WTC11 (cell line): Measurements from ENCODE around the gene NGDN. TPM values are rescaled to one million over a fixed set of nuclear protein-coding genes. Genes with fewer than 3 reads are reported as not detected.

Experiments used
- ATAC-seq: fragments of 200-7000 bp; cut with Tn5 transposase; 2 replicates; pipeline ENCODE4 v1.10.0; 2021; ENCODE audit warnings: mild to moderate bottlenecking, moderate library complexity
- CTCF ChIA-PET: fragments of 300-600 bp; sonication (Branson Sonifier 250); formaldehyde crosslinking; loops from one replicate; lab custom pipeline; 2021; ENCODE audit warnings: antibody characterized with exemption; lab: Charles Lee
- POLR2A ChIA-PET: fragments of 350-600 bp; sonication (Branson Sonifier 250); formaldehyde crosslinking; loops from one replicate; lab custom pipeline; 2021; ENCODE audit warnings: antibody characterized with exemption; lab: Charles Lee
- DNase-seq: peaks from one replicate; pipeline ENCODE4 v3.0.0; 2021; ENCODE audit warnings: low spot score
- H3K27ac Mint-ChIP-seq: 2 replicates; pipeline ENCODE4 v1.8.0; 2021; ENCODE audit warnings: mixed read lengths
- H3K27me3 Mint-ChIP-seq: 2 replicates; pipeline ENCODE4 v1.8.0; 2021; ENCODE audit warnings: low read depth, mild to moderate bottlenecking, moderate library complexity, mixed read lengths
- H3K36me3 Mint-ChIP-seq: 2 replicates; pipeline ENCODE4 v1.8.0; 2021; ENCODE audit warnings: mixed read lengths
- H3K4me1 Mint-ChIP-seq: 2 replicates; pipeline ENCODE4 v1.8.0; 2022; ENCODE audit warnings: mixed read lengths
- H3K4me3 Mint-ChIP-seq: 2 replicates; pipeline ENCODE4 v1.8.0; 2021; ENCODE audit warnings: mild to moderate bottlenecking, moderate library complexity, mixed read lengths
- H3K9me3 Mint-ChIP-seq: 2 replicates; pipeline ENCODE4 v1.8.0; 2021; ENCODE audit warnings: mixed read lengths
- ATF1 ChIP-seq: sonication (generic); formaldehyde crosslinking; IDR thresholded peaks from 2 replicates; pipeline ENCODE4 v1.8.1; 2023; ENCODE audit warnings: mild to moderate bottlenecking, moderate library complexity, missing genetic modification reagents
- CBFB ChIP-seq: sonication (generic); formaldehyde crosslinking; IDR thresholded peaks from 2 replicates; pipeline ENCODE4 v1.8.1; 2022; ENCODE audit warnings: mild to moderate bottlenecking, low read depth, missing genetic modification reagents
- CREB1 ChIP-seq: sonication (generic); formaldehyde crosslinking; IDR thresholded peaks from 2 replicates; pipeline ENCODE4 v1.8.0; 2023; ENCODE audit warnings: mild to moderate bottlenecking, missing genetic modification reagents
- EMX1 ChIP-seq: fragments of 250-450 bp; sonication (Bioruptor Pico); IDR thresholded peaks from 2 replicates; pipeline ENCODE4 v1.8.0; 2021; ENCODE audit warnings: mild to moderate bottlenecking
- MXD4 ChIP-seq: fragments of 250-450 bp; sonication (Bioruptor Pico); IDR thresholded peaks from 2 replicates; pipeline ENCODE4 v1.8.0; 2021; ENCODE audit warnings: mild to moderate bottlenecking, moderate library complexity, borderline replicate concordance
- NFE2L1 ChIP-seq: sonication (generic); formaldehyde crosslinking; IDR thresholded peaks from 2 replicates; pipeline ENCODE4 v1.8.1; 2023; ENCODE audit warnings: missing genetic modification reagents
- OVOL2 ChIP-seq: fragments of 250-450 bp; sonication (Bioruptor Pico); IDR thresholded peaks from 2 replicates; pipeline ENCODE4 v1.9.0; 2021; ENCODE audit warnings: mild to moderate bottlenecking, borderline replicate concordance
- SMAD4 ChIP-seq: sonication (generic); formaldehyde crosslinking; IDR thresholded peaks from 2 replicates; pipeline ENCODE4 v1.8.0; 2022; ENCODE audit warnings: mild to moderate bottlenecking, missing genetic modification reagents
- SP1 ChIP-seq: sonication (generic); formaldehyde crosslinking; conservative IDR thresholded peaks from 2 replicates; pipeline ENCODE4 v1.8.1; 2022; ENCODE audit warnings: missing genetic modification reagents
- ZNF138 ChIP-seq: sonication (generic); formaldehyde crosslinking; conservative IDR thresholded peaks from 2 replicates; pipeline ENCODE4 v1.8.1; 2022; ENCODE audit warnings: mild to moderate bottlenecking, moderate library complexity, missing genetic modification reagents
- ZNF219 ChIP-seq: sonication (generic); formaldehyde crosslinking; IDR thresholded peaks from 2 replicates; pipeline ENCODE4 v1.8.0; 2023; ENCODE audit warnings: missing genetic modification reagents, mild to moderate bottlenecking, borderline replicate concordance
- ZNF263 ChIP-seq: sonication (generic); formaldehyde crosslinking; IDR thresholded peaks from 2 replicates; pipeline ENCODE4 v1.8.1; 2022; ENCODE audit warnings: low read depth, mild to moderate bottlenecking, moderate library complexity, missing genetic modification reagents
- ZNF416 ChIP-seq: fragments of 250-450 bp; sonication (Bioruptor Pico); IDR thresholded peaks from 2 replicates; pipeline ENCODE4 v1.9.0; 2021; ENCODE audit warnings: mild to moderate bottlenecking, inconsistent platforms
- total RNA-seq: library from RNA; stranded (reverse); gene quantifications from 3 replicates; pipeline ENCODE4 v1.2.3, GENCODE V29; 2021
- TF ChIP-seq, protein P1 (sequence below): fragments of 200-600 bp; IDR thresholded peaks from 2 replicates; pipeline ENCODE4 v1.8.0; 2022; ENCODE audit warnings: antibody characterized with exemption
- TF ChIP-seq, protein P2 (sequence below): sonication (generic); formaldehyde crosslinking; IDR thresholded peaks from 2 replicates; pipeline ENCODE4 v1.8.0; 2023; ENCODE audit warnings: missing genetic modification reagents
- TF ChIP-seq, protein P3 (sequence below): fragments of 250-450 bp; sonication (Bioruptor Pico); IDR thresholded peaks from 2 replicates; pipeline ENCODE4 v1.9.0; 2021; ENCODE audit warnings: mild to moderate bottlenecking
- TF ChIP-seq, protein P4 (sequence below): sonication (generic); formaldehyde crosslinking; IDR thresholded peaks from 2 replicates; pipeline ENCODE4 v1.8.0; 2023; ENCODE audit warnings: missing genetic modification reagents, mild to moderate bottlenecking, borderline replicate concordance

NGDN gene
- total RNA-seq, 1 experiment from 2014 or later, result 45.5 TPM

DNA sequence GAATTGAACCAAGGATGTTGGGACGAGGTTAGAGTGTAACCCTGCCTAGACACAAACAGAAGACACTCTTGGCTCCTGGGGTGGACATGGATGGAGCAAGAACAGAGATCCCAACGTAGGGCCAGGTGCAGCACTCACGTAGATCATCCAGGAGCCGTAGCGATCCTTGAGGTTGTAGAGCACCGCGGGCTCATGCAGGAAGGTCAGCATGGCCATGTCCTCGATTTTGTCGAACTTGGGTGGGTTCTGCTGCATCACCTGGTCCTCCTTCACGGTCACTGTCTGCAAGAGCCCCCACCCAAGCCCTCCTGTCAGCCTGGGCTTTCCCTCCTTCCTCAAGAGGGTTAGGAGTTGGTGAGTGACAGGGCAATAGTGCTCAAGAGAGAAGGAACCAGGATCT is 36.6 kb upstream of the NGDN start:
- Mint-ChIP-seq H3K4me1 (peaks cover 5% of the 10 kb centered on the region), H3K4me3 (no peak overlapping the region), H3K36me3 (no peaks in the 10 kb centered on the region), H3K27me3 (peaks cover 36% of the 10 kb centered on the region), H3K9me3 (no peaks in the 10 kb centered on the region), H3K27ac (no peak overlapping the region)
- CTCF ChIA-PET, result interaction anchor here (1.2 to 1.3 kb wide), 3 partner anchors 10 to 53 kb away, joined by 7 to 19 read pairs (median 9); no protein-coding TSS in a partner anchor
- POLR2A ChIA-PET, result no interaction called here
- DNase-seq (no peak), ATAC-seq (no peak)
- TF ChIP-seq MXD4 (CRISPR knock-in tag) (no peak), ZNF219 (no peak), CBFB (CRISPR knock-in tag) (no peak), ZNF263 (CRISPR knock-in tag) (no peak), SMAD4 (no peak), ZNF138 (CRISPR knock-in tag) (no peak), ZNF416 (CRISPR knock-in tag) (no peak), NFE2L1 (no peak), EMX1 (no peak), ATF1 (no peak)
- TF ChIP-seq, protein P1, sequence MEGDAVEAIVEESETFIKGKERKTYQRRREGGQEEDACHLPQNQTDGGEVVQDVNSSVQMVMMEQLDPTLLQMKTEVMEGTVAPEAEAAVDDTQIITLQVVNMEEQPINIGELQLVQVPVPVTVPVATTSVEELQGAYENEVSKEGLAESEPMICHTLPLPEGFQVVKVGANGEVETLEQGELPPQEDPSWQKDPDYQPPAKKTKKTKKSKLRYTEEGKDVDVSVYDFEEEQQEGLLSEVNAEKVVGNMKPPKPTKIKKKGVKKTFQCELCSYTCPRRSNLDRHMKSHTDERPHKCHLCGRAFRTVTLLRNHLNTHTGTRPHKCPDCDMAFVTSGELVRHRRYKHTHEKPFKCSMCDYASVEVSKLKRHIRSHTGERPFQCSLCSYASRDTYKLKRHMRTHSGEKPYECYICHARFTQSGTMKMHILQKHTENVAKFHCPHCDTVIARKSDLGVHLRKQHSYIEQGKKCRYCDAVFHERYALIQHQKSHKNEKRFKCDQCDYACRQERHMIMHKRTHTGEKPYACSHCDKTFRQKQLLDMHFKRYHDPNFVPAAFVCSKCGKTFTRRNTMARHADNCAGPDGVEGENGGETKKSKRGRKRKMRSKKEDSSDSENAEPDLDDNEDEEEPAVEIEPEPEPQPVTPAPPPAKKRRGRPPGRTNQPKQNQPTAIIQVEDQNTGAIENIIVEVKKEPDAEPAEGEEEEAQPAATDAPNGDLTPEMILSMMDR, result no peak
- TF ChIP-seq, protein P2, sequence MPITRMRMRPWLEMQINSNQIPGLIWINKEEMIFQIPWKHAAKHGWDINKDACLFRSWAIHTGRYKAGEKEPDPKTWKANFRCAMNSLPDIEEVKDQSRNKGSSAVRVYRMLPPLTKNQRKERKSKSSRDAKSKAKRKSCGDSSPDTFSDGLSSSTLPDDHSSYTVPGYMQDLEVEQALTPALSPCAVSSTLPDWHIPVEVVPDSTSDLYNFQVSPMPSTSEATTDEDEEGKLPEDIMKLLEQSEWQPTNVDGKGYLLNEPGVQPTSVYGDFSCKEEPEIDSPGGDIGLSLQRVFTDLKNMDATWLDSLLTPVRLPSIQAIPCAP (CRISPR knock-in tag), result no peak

DNA sequence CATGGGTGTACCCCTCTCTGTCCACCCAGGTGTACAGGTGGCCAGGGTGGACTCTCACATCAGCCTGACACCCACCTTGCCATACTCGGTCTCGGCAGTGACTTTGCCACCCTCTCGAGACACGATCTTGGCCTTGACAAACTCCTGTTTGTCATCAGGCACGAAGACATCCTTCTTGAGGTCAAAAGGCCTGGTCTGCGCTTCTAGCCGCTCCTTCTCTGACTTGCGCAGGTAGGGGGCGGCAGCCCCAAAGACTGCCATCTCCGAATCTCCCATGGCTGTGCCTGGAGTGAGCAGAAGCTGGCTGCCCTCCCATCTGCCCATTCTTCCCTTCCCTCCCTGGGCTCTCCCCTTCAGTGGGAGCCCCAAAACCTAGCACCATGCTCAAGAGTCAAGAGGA is 36.0 kb upstream of the NGDN start:
- TF ChIP-seq ZNF138 (CRISPR knock-in tag), result no peak
- TF ChIP-seq, protein P3, sequence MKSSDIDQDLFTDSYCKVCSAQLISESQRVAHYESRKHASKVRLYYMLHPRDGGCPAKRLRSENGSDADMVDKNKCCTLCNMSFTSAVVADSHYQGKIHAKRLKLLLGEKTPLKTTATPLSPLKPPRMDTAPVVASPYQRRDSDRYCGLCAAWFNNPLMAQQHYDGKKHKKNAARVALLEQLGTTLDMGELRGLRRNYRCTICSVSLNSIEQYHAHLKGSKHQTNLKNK (CRISPR knock-in tag), result no peak
- no peak for TF ChIP-seq OVOL2 (CRISPR knock-in tag)
- TF ChIP-seq CREB1, result no peak
- TF ChIP-seq SP1 (CRISPR knock-in tag), result no peak
- TF ChIP-seq, protein P4, sequence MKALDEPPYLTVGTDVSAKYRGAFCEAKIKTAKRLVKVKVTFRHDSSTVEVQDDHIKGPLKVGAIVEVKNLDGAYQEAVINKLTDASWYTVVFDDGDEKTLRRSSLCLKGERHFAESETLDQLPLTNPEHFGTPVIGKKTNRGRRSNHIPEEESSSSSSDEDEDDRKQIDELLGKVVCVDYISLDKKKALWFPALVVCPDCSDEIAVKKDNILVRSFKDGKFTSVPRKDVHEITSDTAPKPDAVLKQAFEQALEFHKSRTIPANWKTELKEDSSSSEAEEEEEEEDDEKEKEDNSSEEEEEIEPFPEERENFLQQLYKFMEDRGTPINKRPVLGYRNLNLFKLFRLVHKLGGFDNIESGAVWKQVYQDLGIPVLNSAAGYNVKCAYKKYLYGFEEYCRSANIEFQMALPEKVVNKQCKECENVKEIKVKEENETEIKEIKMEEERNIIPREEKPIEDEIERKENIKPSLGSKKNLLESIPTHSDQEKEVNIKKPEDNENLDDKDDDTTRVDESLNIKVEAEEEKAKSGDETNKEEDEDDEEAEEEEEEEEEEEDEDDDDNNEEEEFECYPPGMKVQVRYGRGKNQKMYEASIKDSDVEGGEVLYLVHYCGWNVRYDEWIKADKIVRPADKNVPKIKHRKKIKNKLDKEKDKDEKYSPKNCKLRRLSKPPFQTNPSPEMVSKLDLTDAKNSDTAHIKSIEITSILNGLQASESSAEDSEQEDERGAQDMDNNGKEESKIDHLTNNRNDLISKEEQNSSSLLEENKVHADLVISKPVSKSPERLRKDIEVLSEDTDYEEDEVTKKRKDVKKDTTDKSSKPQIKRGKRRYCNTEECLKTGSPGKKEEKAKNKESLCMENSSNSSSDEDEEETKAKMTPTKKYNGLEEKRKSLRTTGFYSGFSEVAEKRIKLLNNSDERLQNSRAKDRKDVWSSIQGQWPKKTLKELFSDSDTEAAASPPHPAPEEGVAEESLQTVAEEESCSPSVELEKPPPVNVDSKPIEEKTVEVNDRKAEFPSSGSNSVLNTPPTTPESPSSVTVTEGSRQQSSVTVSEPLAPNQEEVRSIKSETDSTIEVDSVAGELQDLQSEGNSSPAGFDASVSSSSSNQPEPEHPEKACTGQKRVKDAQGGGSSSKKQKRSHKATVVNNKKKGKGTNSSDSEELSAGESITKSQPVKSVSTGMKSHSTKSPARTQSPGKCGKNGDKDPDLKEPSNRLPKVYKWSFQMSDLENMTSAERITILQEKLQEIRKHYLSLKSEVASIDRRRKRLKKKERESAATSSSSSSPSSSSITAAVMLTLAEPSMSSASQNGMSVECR (CRISPR knock-in tag), result no peak
- peaks cover 10% of the 10 kb centered on the region for H3K4me1 Mint-ChIP-seq
- no peaks in the 10 kb centered on the region for H3K36me3 Mint-ChIP-seq
- H3K9me3 Mint-ChIP-seq, result no peaks in the 10 kb centered on the region
- H3K27me3 Mint-ChIP-seq, result peaks cover 31% of the 10 kb centered on the region
- ChIA-PET CTCF (interaction anchor here (0.6 to 1.3 kb wide), 12 partner anchors 9 to 127 kb away, joined by 3 to 19 read pairs (median 4); partner anchors contain the start of genes BCL2L2 and CMTM5), POLR2A (no interaction called here)
- no peak overlapping the region for H3K4me3 Mint-ChIP-seq
- DNase-seq, result no peak
- peak; percentile 58; the same call in 1 of the 2 replicates for ATAC-seq
- no peak overlapping the region for H3K27ac Mint-ChIP-seq
